Measurements from ENCODE around the gene CABP7. TPM values are rescaled to one million over a fixed set of nuclear protein-coding genes. Genes with fewer than 3 reads are reported as not detected.

CABP7 gene
- total and polyA plus RNA-seq, 4 donors, result 0.08 TPM; not detected in 3

- no peak overlapping the region for H3K4me3 ChIP-seq (ENCODE audit: low read depth in 1 of 3, low read length in 3 of 3)
- no peak overlapping the region for H3K9ac ChIP-seq (ENCODE audit: low read depth in 1 of 2, low read length in 2 of 2)
- H3K36me3 ChIP-seq (ENCODE audit: control insufficient read depth in 4 of 4, insufficient read depth in 3 of 4, low read depth in 1 of 4, low read length in 3 of 4), result no peaks in the 10 kb centered on the region
- H3K27me3 ChIP-seq (ENCODE audit: control insufficient read depth in 4 of 4, insufficient read depth in 4 of 4, low read length in 3 of 4), result peaks cover 0 to 2% (median 0%) of the 10 kb centered on the region in 4 donors
- no peak for TF ChIP-seq RAD21 (IDR thresholded peaks at IDR 0.05)
- TF ChIP-seq, protein P1, sequence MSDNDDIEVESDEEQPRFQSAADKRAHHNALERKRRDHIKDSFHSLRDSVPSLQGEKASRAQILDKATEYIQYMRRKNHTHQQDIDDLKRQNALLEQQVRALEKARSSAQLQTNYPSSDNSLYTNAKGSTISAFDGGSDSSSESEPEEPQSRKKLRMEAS (IDR thresholded peaks at IDR 0.05), result no peak
- TF ChIP-seq FOXA1 (IDR thresholded peaks at IDR 0.05), result no peak
- no peak for TF ChIP-seq RXRA (IDR thresholded peaks at IDR 0.05)
- TF ChIP-seq REST (IDR thresholded peaks at IDR 0.05), result no peak
- no peak for TF ChIP-seq TAF1 (conservative IDR thresholded peaks at IDR 0.05)
- no peak for TF ChIP-seq NR2F2 (IDR thresholded peaks at IDR 0.05)
- H3K4me1 ChIP-seq (ENCODE audit: control insufficient read depth in 4 of 4, insufficient read depth in 4 of 4, low read length in 3 of 4), result no peaks in the 10 kb centered on the region
- H3K9me3 ChIP-seq (ENCODE audit: control insufficient read depth in 4 of 4, low read length in 3 of 4), result no peaks in the 10 kb centered on the region
- H3K27ac ChIP-seq (ENCODE audit: low read depth in 1 of 2, low read length in 2 of 2), result no peak overlapping the region
- DNase-seq (ENCODE audit: low spot score), result no peak
- 89% methylated on average over 5 of the region's 5 CpGs for WGBS
Observed at GRCh38 chr22:29707471-29707870, 12.3 kb upstream of the CABP7 start.

DNA sequence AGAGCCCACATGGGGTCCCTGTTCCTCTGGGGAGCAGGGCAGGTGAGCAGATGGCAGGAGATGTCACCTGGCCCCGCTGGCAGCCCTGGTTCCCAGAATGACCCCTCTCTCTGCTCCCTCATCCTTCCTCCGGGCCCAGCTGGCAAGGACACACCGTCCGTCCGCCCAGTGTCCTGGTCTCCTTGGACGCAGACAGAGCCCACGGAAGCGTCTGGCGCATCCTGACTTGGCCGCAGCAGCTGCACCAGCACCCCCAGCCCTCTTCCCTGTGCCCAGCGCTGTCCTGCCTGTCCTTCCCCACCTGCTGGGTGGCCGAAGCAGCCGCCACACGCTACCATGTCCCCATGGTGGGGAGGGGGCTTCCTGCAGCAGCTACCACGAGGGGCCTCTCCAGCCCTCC lies 9.6 kb upstream of the CABP7 start:
- TF ChIP-seq HNF4A (conservative IDR thresholded peaks at IDR 0.05) (no peak), HNF4G (IDR thresholded peaks at IDR 0.05) (no peak), SP1 (IDR thresholded peaks at IDR 0.05) (no peak), CTCF (IDR thresholded peaks at IDR 0.05; ENCODE audit: low read depth, low read length, missing input control) (no peak), TAF1 (conservative IDR thresholded peaks at IDR 0.05) (no peak), RAD21 (IDR thresholded peaks at IDR 0.05) (no peak), YY1 (IDR thresholded peaks at IDR 0.05) (no peak), ZBTB33 (IDR thresholded peaks at IDR 0.05) (no peak), FOXA1 (IDR thresholded peaks at IDR 0.05) (no peak), REST (IDR thresholded peaks at IDR 0.05) (no peak), JUND (IDR thresholded peaks at IDR 0.05) (no peak)
- WGBS, result 78% methylated on average over 15 of the region's 15 CpGs
- Histone ChIP-seq H3K36me3 (ENCODE audit: control insufficient read depth in 4 of 4, insufficient read depth in 3 of 4, low read depth in 1 of 4, low read length in 3 of 4) (no peaks in the 10 kb centered on the region), H3K9ac (ENCODE audit: low read depth in 1 of 2, low read length in 2 of 2) (no peak overlapping the region), H3K27ac (ENCODE audit: low read depth in 1 of 2, low read length in 2 of 2) (no peak overlapping the region), H3K4me1 (ENCODE audit: control insufficient read depth in 4 of 4, insufficient read depth in 4 of 4, low read length in 3 of 4) (no peaks in the 10 kb centered on the region), H3K9me3 (ENCODE audit: control insufficient read depth in 4 of 4, low read length in 3 of 4) (no peaks in the 10 kb centered on the region), H3K4me3 (ENCODE audit: low read depth in 1 of 3, low read length in 3 of 3) (no peak overlapping the region), H3K27me3 (ENCODE audit: control insufficient read depth in 4 of 4, insufficient read depth in 4 of 4, low read length in 3 of 4) (peaks cover 0 to 2% (median 0%) of the 10 kb centered on the region in 4 donors)
- no peak for DNase-seq (ENCODE audit: low spot score)
